ENCODE data around the gene TRIM25.

Gene TRIM25

DNA sequence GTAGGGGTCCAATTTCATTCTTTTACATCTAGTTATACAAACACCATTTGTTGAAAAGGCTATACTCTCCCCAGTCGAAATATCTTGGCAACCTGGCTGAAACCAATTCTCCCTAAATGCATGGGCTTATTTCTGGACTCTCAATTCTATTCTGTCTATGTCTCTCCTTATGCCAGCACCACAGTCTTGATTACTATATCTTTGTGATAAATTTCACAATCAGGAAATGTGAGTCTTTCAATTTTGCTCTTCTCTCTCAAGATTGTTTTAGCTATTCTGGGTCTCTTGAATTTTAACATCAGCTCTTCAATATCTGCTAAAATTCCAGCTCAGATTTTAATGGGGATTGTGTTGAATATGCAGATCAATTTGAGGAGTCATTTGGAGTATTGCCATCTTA lies 5.9 kb upstream of the TRIM25 start:
- no peak for TF ChIP-seq CTCF (IDR thresholded peaks at IDR 0.05)

DNA sequence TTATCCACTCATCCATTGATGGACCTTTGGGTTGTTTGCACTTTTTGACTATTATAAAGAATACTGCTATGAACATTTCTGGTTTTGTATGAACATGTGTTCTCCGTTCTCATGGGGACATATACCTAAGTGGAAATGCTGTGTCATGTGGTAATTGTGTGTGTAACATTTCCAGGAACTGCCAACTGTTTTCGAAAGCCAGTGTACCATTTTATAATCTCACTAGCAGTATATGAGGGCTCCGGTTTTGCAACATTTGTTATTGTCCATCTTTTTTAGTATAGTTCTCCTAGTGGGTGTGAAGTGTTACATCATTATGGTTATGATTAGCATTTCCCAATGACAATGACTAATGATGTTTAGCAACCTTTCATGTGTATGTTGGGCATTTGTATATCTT lies 5.1 kb upstream of the TRIM25 start:
- no peak for TF ChIP-seq CTCF (IDR thresholded peaks at IDR 0.05)

DNA sequence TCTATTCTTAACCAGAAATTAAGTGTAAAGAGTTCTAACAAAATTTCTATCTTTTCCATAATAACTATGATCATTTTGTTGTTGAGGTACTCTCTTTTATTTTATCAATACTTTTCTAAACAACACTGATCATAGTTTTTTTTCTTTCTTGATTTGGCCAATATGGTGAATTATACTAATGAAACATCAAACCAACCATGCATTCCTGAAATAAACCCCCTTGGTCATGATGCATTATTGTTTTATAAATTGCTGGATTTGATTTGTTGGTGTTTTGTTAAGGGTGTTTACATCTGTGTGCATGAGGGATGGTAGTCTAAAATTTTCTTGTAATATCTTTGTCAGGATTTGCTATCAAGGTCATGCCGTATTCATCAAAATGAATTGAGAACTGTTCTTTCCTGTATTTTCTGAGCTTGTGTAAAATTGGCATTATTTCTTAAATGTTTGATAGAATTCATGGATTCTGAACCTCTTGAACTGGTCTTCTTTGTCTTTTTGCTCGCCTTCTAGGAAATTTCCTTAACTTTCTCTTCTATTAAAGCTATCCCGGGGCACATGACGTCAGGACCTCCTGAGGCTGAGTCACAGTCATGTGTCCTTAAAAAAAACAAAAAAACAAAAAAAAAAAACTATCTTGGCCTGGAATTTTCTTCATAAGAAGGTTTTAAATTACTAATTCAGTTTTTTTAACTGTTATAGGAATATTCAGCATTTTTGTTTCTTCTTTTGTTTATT lies 3.9 kb upstream of the TRIM25 start:
- TF ChIP-seq CTCF (IDR thresholded peaks at IDR 0.05) = no peak

GRCh38 chr17:56914581-56915273 lies 878 bp upstream of the TRIM25 start:
- no peak for TF ChIP-seq CTCF (IDR thresholded peaks at IDR 0.05)

DNA sequence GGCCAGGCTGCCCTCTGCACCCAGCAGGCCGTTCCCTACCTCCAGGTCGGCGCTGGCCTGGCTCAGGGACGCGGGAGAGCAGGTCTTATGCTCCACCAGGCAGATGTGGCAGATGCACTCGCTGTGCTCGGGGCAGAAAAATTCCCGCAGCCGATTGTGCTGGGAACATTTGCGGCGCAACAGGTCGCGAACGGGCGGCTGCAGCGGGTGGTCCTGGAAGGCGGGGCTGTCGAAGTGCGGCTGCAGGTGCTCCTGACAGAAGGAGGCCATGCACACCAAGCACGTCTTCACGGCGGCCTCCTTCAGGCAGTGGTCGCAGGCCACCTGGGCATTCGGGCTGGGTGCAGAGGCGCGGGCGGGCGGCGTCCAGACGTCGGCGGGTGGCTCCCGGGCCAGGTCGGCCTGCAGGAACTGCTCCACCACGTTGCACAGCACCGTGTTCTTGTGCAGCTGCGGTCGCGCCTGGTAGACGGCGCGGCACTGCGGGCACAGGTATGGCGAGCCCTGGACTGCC lies 439 bp downstream of the TRIM25 start:
- TF ChIP-seq CTCF (IDR thresholded peaks at IDR 0.05) = no peak

- TF ChIP-seq CTCF (IDR thresholded peaks at IDR 0.05) = no peak
These were observed 893 bp downstream of the TRIM25 start for GRCh38 chr17:56913000-56913311.

- TF ChIP-seq CTCF (IDR thresholded peaks at IDR 0.05) = no peak
These were observed 1.5 kb downstream of the TRIM25 start for GRCh38 chr17:56912105-56912999.

Data from LNCAP (cell line).